ENCODE measurements around the gene GBX1. TPM values are rescaled to one million over a fixed set of nuclear protein-coding genes. Genes with fewer than 3 reads are reported as not detected.

Gene GBX1
- total RNA-seq, 1 experiment from 2014 or later = not detected

- ChIA-PET CTCF (interaction anchor here (0.6 kb wide), 1 partner anchor 52 kb away, joined by 3 read pairs; no protein-coding TSS in a partner anchor), POLR2A (no interaction called here)
- intact Hi-C loops (cut with micrococcal nuclease; ENCODE audit: unreplicated experiment) = no loop called here
- Mint-ChIP-seq H3K36me3 (ENCODE audit: insufficient read depth, unreplicated experiment) (peaks cover 11% of the 10 kb centered on the region), H3K4me1 (ENCODE audit: low read depth, unreplicated experiment) (peaks cover 28% of the 10 kb centered on the region), H3K27me3 (ENCODE audit: insufficient read depth, unreplicated experiment) (no peaks in the 10 kb centered on the region), H3K27ac (ENCODE audit: unreplicated experiment) (peak overlapping the region; percentile 59), H3K4me3 (ENCODE audit: unreplicated experiment) (no peak overlapping the region), H3K9me3 (ENCODE audit: unreplicated experiment) (no peaks in the 10 kb centered on the region)
- no peaks in the 10 kb centered on the region for H3K9me3 ChIP-seq
- H3K4me1 ChIP-seq = peaks cover 46% of the 10 kb centered on the region
- no peak overlapping the region for H3K4me3 ChIP-seq (ENCODE audit: low read depth, low read length)
- no peaks in the 10 kb centered on the region for H3K27me3 ChIP-seq (replicated peaks; ENCODE audit: control insufficient read depth, insufficient read depth, low read length)
- no peaks in the 10 kb centered on the region; the same call in 1 of the 2 replicates for H3K36me3 ChIP-seq (ENCODE audit: control insufficient read depth, insufficient read depth, low read length)
- no peak for DNase-seq
- no peak for TF ChIP-seq CTCF (IDR thresholded peaks at IDR 0.05; ENCODE audit: insufficient read depth in 1 of 2, low read depth in 1 of 2, low read length in 1 of 2, severe bottlenecking in 1 of 2, unreplicated experiment in 1 of 2)
- BruUV-seq (replicated peaks) = no TSS peak
Measured at GRCh38 chr7:151115121-151115835, 52.2 kb downstream of the GBX1 start.

- ChIA-PET CTCF (interaction anchor here (0.5 to 1.1 kb wide), 3 partner anchors 9 to 190 kb away, joined by 3 to 4 read pairs (median 3); no protein-coding TSS in a partner anchor), POLR2A (interaction anchor here (0.8 kb wide), 1 partner anchor 26 kb away, joined by 3 read pairs; no protein-coding TSS in a partner anchor)
- Histone ChIP-seq H3K4me1 (peaks cover 46% of the 10 kb centered on the region), H3K36me3 (ENCODE audit: control insufficient read depth, insufficient read depth, low read length) (no peaks in the 10 kb centered on the region; the same call in 1 of the 2 replicates), H3K27me3 (replicated peaks; ENCODE audit: control insufficient read depth, insufficient read depth, low read length) (no peaks in the 10 kb centered on the region), H3K9me3 (no peaks in the 10 kb centered on the region), H3K4me3 (ENCODE audit: low read depth, low read length) (no peak overlapping the region)
- no peaks in the 10 kb centered on the region for H3K27me3 Mint-ChIP-seq (ENCODE audit: insufficient read depth, unreplicated experiment)
- no TSS peak for BruUV-seq (replicated peaks)
- H3K4me1 Mint-ChIP-seq (ENCODE audit: low read depth, unreplicated experiment) = peaks cover 33% of the 10 kb centered on the region
- H3K36me3 Mint-ChIP-seq (ENCODE audit: insufficient read depth, unreplicated experiment) = peaks cover 13% of the 10 kb centered on the region
- intact Hi-C loops (cut with micrococcal nuclease; ENCODE audit: unreplicated experiment) = loop anchor here (5.0 kb wide), 1 partner anchor 102 kb away; no protein-coding TSS in a partner anchor
- no peaks in the 10 kb centered on the region for H3K9me3 Mint-ChIP-seq (ENCODE audit: unreplicated experiment)
- no peak for TF ChIP-seq CTCF (IDR thresholded peaks at IDR 0.05; ENCODE audit: insufficient read depth in 1 of 2, low read depth in 1 of 2, low read length in 1 of 2, severe bottlenecking in 1 of 2, unreplicated experiment in 1 of 2)
- H3K27ac Mint-ChIP-seq (ENCODE audit: unreplicated experiment) = peak overlapping the region; percentile 81
- no peak for DNase-seq
- peak overlapping the region; percentile 29 for H3K4me3 Mint-ChIP-seq (ENCODE audit: unreplicated experiment)
Measured at GRCh38 chr7:151114151-151115090, 53.1 kb downstream of the GBX1 start.
